ENCODE results near the gene SGF29.
"Not testable (repeated sequence)": the region's sequence is repeated elsewhere in the genome, so short reads cannot be mapped to it uniquely, and the experiment has no call there.

The SGF29 gene

DNA sequence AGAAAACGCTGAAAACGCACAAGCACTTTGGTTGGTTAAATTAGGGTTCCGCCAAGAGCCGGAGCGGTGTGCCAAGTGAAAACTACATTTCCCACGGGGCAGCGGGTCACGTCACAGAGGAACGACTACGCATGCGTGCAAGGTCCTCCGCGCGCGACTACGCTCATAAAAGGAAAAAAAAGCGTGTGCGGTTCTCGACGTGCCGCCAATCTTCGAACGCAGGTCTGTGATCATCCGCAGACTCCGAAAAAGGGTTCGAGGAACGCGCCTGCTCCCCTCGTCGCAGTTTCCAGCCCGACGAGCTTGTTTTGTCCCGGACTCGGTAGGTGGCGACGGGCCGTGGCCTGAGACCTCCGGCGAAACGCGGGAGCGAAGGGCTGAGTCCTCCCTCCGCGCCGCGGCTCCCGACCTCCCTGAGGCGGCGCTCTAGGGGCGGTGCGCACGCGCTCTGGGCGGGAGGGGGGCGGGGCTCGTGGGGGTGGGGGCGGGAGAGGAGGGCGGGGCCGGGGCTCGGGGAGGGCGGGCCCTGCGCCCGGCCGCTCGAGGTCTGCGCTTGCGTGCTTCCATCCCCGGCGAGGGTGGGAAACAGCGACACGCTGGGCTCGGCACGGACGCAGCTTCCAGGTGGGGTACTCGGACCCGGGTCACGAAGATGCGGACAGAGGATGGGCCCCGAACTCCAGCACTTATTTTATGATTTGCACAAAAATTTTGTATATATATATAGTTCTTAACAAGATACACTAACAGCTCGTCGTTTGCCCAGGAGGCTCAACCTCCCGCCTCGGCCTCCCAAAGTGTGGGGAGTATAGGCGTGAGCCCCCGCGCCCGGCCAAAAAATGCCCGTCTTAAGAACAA, at the start of gene SGF29:
Gene SGF29 (plus strand): TSS at position 145 of the 858 bp plus-strand sequence. CDS start 27,150 bp downstream, outside the sequence.
- DNase-seq = peak; percentile 91

DNA sequence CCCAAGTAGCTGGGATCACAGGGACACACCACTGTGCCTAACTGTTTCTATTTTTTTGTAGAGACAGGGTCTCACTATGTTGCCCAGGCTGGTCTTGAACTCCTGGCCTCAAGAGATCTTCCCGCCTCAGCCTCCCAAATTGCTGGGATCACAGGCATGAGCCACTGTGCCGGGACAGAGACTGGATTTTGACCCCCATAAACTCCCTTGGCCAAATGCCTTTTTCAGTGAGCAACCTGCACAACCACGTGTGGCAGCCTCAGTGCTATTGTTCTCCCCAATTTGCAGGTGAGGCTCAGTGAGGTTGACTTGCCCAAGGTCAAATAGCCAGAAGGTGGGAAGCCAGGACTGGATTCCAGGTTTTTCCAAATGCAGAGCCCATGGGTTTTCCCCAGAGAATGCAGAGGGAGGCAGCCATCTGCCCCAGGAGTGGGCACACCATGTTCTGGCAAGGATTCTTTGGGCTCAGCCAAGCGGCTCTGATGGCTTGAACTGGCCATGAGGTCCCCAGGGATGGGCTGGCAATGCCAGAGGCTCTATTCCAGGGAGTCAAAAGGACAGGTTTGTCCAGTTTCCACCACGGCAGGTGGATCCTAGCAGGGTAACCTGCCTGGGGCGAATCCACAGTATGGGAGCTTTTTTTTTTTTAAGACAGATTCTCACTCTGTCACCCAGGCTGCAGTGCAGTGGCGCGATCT, 48.9 kb upstream of the SGF29 start:
- DNase-seq = no peak

DNA sequence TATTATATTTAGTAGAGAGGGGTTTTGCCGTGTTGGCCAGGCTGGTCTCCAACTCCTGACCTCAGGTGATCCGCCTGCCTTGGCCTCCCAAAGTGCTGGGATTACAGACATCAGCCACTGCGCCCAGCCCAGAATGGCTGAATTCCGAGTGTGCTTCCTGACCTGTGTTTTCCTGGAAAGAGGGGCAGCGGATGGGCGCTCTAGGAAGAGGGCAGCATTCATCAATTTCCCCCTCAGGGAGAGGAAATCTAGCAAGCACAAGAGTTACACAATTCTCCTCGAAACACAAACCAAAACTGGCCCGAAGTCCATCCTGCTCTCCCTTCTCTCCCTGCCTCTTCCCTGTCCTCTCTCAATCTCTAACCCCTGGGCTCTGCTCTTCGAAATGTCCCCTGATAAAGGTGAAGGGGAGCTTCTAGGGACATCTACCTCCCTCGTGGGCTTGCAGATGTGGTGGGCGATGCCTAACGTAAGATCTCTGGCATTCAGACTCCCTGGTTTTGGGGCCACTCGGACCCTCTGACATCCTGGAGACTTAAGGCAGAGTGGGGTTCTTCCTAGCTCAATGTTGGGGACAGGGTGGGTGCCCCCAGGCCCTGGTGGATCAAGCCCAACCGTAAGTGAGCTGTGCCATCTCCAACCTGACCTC, 48.1 kb upstream of the SGF29 start:
- DNase-seq = no peak

DNA sequence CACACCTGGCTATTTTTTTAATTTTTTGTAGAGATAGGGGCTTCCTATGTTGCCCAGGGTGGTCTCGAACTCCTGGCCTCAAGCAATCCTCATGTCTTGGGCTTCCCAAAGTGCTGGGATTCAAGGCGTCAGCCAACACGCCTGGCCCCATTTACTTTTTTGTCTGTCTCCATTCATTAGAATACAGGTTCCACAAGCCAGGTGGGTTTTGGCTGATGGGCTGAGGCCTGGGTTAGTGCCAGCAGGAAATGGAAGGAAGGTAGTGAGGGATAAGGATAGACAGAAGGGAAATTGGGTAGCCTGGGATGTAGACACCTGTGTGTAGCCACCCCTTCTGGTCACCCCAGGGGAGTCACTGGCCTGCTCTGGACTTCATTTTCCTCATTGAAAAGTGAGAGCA, 42.7 kb upstream of the SGF29 start:
- DNase-seq = no peak

DNA sequence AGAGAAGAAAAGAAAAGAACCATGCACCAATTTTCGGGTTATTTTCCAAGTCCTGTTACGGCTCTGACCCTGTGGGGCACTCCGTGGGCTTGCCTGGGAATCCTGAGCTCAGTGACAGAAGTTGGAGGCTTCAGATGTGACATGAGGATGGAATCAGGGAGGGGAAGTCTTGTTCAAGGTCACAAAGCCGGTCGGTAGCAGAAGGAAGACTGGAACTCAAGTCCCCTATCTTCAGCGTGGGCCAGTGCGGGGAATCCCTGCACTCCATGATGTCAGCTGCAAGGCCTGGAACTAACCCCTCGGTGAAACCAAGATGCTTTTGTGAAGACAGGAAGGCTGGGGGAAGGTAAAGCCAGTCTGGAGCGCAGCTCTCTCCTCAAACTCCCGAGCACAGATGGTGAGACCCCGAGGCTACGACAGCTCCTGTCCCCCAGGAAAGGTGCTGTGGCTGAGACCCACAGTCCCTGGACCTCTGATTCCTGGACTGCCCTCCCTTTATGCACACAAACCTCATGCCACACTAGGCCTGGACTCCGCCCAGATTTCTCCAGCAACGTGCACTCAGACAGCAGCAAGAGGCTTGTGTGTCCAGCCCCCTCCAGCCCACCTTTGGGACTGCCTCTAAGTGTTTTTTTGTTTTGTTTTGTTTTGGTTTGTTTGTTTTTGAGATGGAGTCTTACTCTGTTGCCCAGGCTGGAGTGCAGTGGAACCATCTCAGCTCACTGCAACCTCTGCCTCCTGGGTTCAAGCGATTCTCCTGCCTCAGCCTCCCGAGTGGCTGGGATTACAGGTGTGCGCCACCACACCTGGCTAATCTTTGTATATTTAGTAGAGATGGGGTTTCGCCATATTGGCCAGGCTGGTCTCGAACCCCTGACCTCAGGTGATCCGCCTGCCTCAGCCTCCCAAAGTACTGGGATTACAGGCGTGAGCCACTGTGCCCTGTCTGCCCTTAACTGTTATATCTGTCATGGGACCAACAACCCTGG, 41.6 kb upstream of the SGF29 start:
- no peak for DNase-seq

DNA sequence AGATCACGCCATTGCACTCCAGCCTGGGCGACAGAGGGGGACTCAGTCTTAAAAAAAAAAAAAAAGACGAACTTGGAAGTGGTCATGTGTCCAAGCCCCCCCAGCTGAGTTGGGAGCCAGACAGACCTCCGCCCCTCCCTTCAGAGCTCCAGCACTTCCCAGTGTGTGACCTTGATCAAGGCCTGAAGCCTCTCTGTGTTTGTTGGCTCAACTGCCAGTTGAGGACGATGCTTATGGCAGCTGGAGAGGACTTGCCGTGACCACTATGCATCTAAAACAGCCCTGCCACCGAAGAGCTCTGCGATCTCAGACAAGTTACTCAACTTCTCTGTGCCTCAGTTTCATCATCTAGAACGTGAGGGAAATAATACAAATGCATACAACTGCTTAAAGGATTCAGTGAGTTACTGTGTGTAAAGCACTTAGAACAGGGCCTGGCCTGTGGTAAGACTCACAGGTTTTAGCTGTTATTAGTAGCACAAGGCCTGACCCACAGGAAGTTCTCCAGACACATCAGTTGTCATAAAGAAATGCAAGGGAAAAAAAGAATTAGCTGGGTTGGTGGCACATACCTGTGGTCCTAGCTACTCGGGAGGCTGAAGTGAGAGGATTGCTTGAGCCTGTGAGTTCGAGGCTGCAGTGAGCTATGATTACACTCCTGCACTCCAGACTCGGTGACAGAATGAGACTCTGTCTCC, 40.1 kb upstream of the SGF29 start:
- DNase-seq = no peak

DNA sequence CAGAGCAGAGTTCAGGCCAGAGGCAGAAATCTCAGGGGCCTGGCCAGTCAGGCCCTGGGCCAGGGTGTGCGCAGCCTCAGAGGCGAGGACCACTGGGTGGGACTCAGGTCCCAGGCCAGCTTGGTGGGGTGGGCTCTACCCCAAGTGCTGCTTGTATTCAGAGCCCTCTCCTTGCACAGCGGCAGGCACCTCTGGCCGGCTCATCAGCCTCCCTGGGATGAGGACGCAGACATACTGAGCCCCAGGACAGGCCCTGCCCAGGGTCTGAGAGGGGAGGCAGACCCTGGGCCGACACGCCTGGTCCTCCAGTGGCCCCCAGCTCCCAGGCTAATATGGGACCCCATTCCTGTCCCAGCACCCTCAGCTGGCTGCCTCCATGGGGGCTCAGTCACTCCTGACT, 39.5 kb upstream of the SGF29 start:
- DNase-seq = no peak

DNA sequence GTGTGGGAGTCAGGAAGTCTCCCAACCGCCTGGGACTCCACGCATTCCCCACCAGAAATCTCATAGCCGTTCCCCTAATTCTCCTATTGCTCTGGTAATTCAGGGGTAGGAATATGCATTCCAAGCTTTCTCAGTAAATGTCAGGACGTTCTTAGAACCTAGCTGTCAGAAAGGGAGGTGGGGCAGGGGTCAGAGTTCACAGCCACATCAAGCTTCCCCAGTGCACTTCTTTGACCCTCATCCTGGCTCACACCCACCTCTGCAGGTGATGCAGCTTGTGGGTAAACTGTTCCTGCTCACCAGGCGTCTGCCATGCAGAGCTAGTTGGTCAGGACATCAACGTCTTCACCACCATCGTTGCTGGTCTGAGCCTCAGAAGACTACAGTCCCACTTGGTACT, 33.0 kb upstream of the SGF29 start:
- DNase-seq = no peak

DNA sequence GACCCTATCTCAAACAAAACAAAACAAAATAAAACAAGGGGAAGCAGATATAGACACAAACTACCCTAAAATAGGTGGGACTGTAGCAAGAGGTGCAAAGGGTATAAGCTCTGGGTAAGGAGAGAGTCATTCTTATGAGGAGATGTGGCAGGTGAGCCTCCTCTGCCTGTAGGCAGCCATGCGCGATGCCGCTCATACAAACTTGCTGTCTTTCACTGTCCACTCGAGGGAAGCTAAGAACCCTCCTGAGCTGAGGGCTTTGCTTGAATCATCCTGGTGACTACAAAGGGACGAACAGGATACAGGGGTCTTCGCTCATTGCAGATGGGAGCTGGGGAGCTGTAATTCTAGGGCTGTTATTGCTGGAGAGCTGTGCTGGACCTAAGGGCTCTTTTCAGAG, 32.3 kb upstream of the SGF29 start:
- DNase-seq = no peak

DNA sequence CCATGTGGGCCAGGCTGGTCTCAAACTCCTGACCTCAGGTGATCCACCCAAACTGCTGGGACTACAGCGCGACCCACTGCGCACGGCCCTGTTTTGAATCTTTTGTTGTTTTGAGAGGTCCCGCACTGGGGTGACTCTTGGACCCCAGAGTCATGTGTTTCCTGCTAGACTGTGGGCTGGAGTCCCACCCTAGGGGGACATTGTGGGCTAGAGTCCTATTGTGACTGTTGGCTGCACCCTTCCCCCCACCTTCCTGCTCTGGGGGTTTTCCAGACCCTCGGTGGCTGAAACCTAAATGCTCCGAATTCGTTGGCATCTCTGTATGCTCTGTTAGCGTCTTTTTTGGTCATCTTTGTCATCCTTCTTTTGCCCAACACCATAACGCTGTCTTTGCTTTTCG, 30.9 kb upstream of the SGF29 start:
- DNase-seq = no peak

DNA sequence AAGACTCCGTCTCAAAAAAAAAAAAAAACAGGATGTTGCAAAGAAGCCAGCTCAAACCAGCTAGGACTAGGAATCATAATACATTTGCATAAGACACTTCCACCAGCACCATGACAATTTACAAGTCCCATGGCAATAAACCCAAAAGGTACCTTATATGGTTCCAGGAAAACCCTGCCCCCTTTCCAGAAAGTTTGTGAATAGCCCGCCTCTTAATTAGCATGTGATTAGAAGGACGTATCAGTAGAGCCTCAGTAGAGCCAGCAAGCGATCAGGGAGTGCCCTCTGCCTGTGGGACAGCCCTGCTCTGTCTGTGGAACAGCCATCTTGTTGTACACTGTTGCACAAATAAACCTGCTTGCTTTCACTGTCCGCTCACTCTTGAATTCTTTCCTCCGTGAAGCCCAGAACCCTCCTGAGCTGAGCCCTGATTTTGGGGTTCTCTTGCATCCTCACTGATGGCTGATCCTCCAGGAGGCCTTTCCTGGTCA, 29.0 kb upstream of the SGF29 start:
- no peak for DNase-seq

DNA sequence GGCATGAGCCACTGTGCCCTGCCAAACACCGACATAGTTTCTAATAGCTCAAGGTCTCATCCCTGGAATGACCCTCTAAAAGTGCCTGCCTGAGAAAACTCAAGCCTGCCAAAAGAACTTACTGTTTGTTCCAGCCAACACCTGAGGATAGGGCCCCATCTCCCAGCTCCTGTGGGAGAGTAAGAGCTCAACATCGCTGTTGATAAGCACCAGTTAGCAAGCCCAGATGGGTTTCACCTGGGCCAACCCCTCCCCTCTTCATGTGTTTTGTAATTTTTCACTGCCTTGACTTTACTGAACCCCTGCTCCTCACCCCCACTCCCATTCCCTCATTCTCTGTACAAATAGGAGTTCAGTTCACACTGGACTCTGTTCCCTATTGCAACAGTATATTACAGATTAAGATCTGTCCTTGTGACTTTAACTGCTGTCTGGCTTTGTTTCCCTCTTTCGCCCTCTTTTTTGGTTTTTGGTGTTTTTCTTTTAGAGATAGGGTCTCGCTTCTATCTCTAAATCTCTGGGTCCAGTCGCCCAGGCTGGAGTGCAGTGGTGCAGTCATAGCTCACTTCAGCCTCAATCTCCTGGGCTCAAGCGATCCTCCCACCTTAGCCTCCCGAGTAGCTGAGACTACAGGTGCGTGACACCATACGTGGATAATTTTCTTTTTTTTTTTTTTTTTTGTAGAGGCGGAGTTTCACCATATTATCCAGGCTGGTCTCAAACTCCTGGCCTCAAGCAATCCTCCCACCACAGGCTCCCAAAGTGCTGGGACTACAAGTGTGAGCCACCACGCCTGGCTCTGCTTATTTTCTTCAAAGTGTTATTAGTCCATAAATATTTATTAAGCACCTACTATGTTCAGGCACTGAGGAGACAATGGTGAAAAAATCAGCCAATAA, 27.3 kb upstream of the SGF29 start:
- no peak for DNase-seq

DNA sequence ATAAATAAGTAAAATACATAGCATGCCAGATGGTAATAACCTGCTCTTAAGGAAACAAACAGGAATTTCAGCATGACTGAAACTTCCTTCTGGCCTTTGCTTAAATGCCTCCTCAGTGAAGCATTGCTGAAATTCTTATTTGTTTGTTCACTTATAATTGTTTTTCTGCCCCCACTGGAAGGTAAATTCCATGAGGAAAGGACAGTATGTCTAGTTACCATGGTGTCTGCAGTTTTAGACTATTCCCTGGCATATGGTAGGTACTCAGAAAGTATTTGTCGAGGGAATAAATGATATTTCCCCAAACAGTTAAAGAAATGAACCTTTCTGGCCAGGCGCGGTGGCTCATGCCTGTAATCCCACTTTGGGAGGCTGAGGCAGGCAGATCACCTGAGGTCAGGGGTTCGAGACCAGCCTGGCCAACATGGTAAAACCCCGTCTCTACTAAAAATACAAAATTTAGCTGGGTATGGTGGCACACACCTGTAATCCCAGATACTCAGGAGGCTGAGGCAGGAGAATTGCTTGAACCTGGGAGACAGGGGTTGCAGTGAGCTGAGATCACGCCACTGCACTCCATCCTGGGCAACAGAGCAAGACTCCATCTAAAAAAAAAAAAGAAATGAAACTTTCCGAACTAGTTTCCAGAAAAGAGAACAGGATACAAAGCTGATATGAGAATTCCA, 26.5 kb upstream of the SGF29 start:
- DNase-seq = not testable (repeated sequence)

DNA sequence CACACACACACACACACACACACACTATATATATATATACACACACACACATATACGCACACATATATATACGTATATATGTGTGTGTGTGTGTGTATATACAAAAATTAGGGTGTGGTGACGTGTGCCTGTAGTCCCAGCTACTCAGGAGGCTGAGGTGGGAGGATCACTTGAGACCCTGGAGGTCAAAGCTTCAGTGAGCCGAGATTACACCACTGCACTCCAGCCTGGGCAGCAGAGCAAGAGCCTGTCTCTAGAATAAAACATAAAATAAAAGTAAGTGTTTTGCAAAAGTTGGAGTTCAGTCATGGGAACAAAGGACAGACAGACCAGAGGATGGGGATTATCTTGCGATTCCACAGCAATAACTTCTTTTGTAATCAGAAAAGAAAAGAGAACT, 25.7 kb upstream of the SGF29 start:
- DNase-seq = no peak

DNA sequence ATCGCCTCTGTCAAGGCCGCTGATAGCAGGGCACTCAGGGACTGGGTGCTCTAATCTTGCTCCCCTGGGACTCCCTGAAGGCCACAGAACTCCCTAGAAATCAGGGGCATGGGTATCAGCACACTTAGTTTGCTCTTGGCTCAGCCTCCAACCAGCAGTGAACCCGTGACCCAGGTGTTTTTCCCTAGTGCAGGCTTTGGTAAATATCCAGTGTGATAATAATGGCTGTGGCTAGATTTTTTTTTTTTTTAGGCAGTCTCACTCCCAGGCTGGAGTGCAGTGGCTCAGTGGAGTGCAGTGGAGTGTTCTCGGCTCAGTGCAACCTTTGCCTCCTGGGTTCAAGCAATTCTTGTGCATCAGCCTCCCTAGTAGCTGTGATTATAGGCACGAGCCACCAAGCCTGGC, 25.3 kb upstream of the SGF29 start:
- DNase-seq = no peak

DNA sequence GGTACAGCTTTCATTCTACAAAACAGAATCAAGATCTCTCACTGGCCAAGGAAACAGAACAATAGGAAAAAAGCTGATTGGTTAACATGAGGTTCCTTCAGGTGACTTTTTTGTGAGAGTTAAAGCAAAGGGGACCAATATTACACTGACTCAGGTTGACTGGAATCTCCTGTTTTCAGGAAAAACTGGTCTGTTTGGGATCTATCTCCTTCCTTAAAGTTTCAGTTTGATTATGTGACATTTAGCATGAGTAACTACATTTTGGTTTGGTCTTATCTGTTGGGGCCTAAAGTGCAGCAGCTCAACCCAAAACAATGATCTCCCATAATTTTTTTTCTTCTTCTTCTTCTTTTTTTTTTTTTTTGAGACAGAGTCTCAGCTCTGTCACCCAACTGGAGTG, 24.6 kb upstream of the SGF29 start:
- DNase-seq = no peak

DNA sequence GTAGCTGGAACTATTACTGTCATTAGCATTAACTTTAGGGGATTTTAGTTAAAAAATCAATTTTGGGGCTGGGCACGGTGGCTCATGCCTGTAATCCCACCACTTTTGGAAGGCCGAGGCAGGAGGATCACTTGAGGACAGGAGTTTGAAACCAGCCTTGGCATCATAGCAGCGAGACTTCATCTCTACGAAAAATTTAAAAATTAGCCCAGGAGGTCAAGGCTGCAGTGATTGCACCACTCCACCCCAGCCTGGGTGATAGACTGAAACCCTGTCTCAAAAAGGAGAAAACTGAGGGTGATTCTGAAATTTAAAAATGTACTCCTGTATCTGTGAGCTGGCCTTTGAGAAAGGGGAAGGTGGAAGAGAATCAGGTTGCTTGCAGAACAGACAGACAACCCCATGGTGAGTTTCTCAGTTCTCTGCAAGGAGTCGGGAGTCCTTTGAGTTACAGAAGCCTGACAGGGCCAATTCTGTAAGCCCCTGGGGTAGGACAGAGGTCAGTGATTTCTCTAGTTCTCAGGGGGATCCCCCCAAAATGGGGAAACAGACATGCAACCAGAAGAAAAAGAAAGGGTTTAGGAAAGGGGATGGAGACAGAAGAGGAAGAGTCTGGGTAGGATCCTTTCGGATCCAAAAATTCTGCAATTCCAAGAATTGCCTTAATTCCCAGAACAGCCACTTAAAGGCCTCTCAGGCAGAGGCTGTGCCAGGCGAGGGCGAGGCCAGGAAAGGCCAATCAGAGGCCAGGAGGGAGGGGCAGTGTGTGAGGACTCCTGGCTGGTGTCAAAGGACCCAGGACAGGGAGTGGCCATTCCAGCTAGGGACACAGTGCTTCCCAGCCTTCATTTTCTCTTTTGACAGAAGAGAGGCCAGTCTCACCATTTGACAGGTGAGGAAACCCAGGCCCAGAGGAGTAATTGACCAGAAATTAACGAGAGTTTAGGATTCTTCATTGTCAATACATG, 21.7 kb upstream of the SGF29 start:
- DNase-seq = no peak

DNA sequence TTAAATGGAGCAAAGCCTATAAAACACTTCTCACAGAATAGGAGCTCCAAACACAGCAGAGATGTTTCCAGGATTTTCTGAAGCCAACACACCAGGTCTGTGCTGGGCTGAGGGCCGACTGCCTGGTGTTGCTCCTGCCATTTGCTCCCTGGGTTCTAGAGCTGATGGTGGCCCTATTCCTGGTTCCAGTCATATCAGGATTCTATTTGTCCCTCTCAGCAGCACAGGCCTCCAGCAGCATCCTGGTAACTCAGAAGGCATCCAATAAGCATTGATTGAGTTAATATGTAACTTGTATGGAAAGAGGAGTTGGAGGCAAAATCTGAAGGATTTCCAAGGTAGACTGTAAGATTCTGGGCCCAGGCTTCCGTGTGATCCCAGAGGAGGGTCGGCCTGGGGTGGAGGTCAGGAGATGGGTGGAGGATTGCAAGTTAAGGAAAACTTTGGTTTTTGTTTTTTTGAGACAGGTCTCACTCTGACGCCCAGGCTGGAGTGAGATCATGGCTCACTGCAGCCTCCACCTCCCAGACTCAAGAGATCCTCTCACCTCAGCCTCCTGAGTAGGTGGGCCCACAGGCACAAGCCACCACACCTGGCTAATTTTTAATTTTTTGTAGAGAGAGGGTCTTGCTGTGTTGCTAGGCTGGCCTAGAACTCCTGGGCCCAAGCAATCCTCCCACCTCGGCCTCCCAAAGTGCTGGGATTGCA, 20.6 kb upstream of the SGF29 start:
- no peak for DNase-seq

All from midbrain (tissue), 1 donor.